ENCODE measurements around the gene PPP4R1. TPM values are rescaled to one million over a fixed set of nuclear protein-coding genes. Genes with fewer than 3 reads are reported as not detected.

PPP4R1 gene
- total RNA-seq, 3 donors from 2014 or later, result 79.6 to 109 (median 81.3) TPM

DNA sequence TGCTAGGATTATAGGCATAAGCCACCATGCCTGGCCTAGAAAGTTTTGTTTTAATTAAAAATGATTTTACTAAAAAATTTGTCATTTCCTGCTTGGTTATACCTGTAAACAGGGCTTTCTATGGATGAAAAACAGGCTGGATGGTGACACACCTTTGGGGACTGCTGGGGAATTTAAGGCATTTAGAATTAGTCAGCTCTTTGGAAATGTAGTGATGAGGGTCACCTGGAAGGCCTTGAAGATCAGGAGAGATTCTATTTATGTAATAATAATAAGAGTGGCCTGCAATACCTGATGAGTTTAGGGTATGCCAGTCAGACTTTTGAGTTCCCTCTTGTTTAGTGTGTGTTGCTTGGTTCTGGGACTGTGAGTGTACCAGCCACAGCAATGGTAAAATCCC is 87.9 kb downstream of the PPP4R1 start:
- intact Hi-C loops (cut with DNase I, micrococcal nuclease), result no loop called here
- no peaks in the 10 kb centered on the region for H3K36me3 ChIP-seq (ENCODE audit: low read depth)
- DNase-seq (no peak), ATAC-seq (no peak)
- no peaks in the 10 kb centered on the region for H3K4me1 ChIP-seq (ENCODE audit: low read depth)
- TF ChIP-seq, protein P1, sequence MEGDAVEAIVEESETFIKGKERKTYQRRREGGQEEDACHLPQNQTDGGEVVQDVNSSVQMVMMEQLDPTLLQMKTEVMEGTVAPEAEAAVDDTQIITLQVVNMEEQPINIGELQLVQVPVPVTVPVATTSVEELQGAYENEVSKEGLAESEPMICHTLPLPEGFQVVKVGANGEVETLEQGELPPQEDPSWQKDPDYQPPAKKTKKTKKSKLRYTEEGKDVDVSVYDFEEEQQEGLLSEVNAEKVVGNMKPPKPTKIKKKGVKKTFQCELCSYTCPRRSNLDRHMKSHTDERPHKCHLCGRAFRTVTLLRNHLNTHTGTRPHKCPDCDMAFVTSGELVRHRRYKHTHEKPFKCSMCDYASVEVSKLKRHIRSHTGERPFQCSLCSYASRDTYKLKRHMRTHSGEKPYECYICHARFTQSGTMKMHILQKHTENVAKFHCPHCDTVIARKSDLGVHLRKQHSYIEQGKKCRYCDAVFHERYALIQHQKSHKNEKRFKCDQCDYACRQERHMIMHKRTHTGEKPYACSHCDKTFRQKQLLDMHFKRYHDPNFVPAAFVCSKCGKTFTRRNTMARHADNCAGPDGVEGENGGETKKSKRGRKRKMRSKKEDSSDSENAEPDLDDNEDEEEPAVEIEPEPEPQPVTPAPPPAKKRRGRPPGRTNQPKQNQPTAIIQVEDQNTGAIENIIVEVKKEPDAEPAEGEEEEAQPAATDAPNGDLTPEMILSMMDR (IDR thresholded peaks at IDR 0.05), result no peak
- no peak overlapping the region for H3K4me3 ChIP-seq
- no peaks in the 10 kb centered on the region for H3K9me3 ChIP-seq

DNA sequence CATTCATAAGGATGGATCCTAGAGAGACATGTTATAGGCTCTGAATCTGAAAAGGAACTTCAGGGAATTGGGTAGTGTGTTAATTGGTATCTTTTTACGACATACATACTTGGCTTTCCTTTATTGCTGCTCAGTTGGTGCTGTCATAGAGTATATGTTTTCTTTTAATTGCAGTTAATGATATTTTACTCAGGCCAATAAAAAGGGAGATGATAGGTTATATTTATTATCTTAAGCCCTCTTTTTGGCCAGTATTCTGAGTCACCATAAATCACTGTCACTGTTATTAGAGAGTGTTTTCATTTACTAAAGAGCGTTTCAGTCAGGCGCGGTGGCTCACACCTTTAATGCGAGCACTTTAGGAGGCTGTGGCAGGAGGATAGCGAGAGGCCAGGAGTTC is 91.4 kb downstream of the PPP4R1 start:
- no peak for ATAC-seq
- intact Hi-C loops (cut with DNase I, micrococcal nuclease), result no loop called here
- DNase-seq, result no peak
- no peaks in the 10 kb centered on the region for H3K36me3 ChIP-seq (ENCODE audit: low read depth)
- H3K4me3 ChIP-seq, result no peak overlapping the region
- TF ChIP-seq, protein P1 (IDR thresholded peaks at IDR 0.05), result no peak
- no peaks in the 10 kb centered on the region for H3K9me3 ChIP-seq
- no peaks in the 10 kb centered on the region for H3K4me1 ChIP-seq (ENCODE audit: low read depth)

DNA sequence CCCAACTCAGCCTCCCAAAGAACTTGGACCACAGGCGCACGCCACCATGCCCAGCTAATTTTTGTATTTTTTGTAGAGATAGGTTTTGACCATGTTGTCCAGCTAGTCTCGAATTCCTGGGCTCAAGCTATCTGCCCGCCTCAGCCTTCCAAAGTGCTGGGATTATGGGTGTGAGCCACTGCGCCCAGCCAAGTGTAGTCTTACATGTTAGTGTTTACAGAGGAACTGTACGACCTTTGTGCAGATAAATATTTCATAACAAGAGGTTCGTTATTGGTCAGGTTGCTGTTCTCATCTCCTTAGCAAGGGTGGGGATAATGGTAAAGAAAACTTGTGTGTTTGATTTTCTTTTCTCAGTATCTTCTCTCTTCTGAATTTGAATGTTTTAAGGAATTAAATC is 92.6 kb downstream of the PPP4R1 start:
- H3K36me3 ChIP-seq (ENCODE audit: low read depth), result no peaks in the 10 kb centered on the region
- ATAC-seq, result peak; percentile 83
- TF ChIP-seq, protein P1 (IDR thresholded peaks at IDR 0.05), result no peak
- intact Hi-C loops (cut with DNase I, micrococcal nuclease), result no loop called here
- peak in 2 of 3 donors; percentile 48 to 54 for DNase-seq
- H3K4me1 ChIP-seq (ENCODE audit: low read depth), result no peaks in the 10 kb centered on the region
- H3K4me3 ChIP-seq, result no peak overlapping the region
- no peaks in the 10 kb centered on the region for H3K9me3 ChIP-seq

DNA sequence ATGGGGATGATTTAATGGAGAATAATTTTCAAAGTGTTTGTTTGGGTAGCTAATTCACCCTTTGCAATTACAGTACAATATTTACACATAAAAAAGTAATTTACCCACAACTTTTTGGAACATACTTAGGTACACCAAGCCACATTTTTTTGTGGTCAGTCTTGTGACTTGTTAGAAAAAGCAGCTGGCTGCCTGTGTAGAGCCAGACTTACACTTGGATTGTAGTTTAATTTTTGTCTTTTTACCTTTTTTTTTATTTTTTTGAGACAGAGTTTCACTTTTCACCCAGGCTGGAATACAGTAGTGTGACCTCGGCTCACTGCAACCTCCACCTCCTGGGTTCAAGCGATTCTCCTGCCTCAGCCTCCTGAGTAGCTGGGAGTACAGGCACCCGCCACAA is 93.7 kb downstream of the PPP4R1 start:
- Histone ChIP-seq H3K4me3 (no peak overlapping the region), H3K4me1 (ENCODE audit: low read depth) (no peaks in the 10 kb centered on the region), H3K36me3 (ENCODE audit: low read depth) (no peaks in the 10 kb centered on the region), H3K9me3 (no peaks in the 10 kb centered on the region)
- no peak for ATAC-seq
- TF ChIP-seq, protein P1 (IDR thresholded peaks at IDR 0.05), result no peak
- DNase-seq, result no peak
- intact Hi-C loops (cut with DNase I, micrococcal nuclease), result no loop called here

DNA sequence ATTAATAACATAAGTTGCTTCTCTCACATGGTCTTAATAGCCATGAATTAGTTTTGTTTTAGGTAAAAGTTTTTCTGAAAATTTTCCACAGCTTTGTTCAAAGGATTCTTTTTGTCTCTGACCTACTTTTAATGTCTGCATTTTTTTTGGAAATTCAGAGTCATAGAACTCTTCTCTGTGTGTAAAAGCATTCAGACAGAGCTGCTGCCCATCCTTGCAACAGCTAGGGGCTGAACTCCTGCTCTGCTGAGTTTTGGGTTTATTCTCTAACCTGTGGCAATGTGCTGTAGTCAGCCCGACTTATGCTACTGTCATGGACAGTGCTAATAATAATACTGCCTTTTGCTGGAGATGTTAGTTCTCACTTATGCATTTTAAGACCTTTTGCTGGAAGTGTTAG is 95.0 kb downstream of the PPP4R1 start:
- Histone ChIP-seq H3K9me3 (no peaks in the 10 kb centered on the region), H3K36me3 (ENCODE audit: low read depth) (no peaks in the 10 kb centered on the region), H3K4me1 (ENCODE audit: low read depth) (no peaks in the 10 kb centered on the region), H3K4me3 (no peak overlapping the region)
- TF ChIP-seq, protein P1 (IDR thresholded peaks at IDR 0.05), result no peak
- no peak for ATAC-seq
- DNase-seq, result no peak
- intact Hi-C loops (cut with DNase I, micrococcal nuclease), result no loop called here

DNA sequence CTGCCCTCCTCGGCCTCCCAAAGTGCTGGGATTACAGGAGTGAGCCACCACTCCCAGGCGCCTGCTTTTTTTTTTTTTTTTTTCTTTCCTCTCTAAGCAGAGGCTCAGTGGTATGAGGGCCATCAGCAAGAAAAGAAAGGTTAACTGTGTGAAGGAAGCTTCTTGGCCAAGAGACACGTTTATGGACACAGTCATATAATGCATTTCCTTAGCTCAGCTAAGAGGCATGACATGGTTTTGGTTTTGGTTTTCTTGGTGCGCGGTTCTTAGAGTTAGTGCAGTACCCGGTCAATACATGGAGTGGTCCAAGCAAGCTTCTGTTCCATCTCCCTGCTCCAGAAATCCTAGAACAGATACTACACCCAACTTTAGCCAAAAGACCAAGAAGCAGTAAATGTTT is 96.5 kb downstream of the PPP4R1 start:
- DNase-seq, result no peak
- intact Hi-C loops (cut with DNase I, micrococcal nuclease), result no loop called here
- H3K4me3 ChIP-seq, result no peak overlapping the region
- H3K4me1 ChIP-seq (ENCODE audit: low read depth), result no peaks in the 10 kb centered on the region
- no peak for ATAC-seq
- no peaks in the 10 kb centered on the region for H3K36me3 ChIP-seq (ENCODE audit: low read depth)
- TF ChIP-seq, protein P1 (IDR thresholded peaks at IDR 0.05), result no peak
- no peaks in the 10 kb centered on the region for H3K9me3 ChIP-seq

Data from mucosa of descending colon (tissue), 3 donors.